Measurements from ENCODE around the gene KIRREL3. TPM values are rescaled to one million over a fixed set of nuclear protein-coding genes. Genes with fewer than 3 reads are reported as not detected.

Gene KIRREL3
- total and polyA plus RNA-seq, 2 donors (not counting 3 experiments of a cell fraction or from before 2014, with no cell fraction given): not detected

DNA sequence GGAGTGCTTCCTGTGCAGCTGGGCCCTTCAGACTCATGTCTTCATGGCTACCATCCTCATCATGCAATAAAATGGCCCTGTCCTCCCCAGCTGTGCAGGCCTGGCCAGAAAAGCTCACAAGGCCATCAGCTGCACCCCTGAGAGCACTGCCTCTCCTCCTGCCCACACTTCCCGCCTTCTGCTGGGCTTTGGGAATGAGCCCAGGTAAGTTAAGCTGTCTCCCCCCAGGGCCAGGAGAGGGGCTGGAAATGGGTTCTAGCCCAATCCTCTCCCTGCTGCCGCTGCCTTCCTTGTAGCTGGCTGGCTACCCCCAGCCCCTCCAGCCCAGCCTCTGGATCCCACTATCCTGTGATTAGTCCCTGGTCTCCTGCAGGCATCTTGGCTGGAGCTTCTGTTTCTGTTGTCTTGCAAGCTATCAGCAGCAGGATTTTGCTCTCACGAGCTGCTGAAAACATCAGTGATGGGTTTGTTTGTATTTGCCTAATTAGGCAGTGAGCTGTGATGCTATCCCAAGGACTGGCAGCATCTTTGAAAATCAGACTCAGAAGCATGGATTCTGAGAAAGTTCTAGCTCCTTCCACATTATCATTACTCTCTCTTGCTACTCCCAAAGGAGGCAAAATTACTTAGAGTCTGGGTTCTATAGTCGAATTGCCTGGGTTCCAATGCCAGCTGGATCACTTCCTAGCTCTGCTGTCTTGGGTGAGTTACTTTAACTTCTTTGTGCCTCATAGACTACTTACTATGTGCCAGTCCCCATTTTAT lies 476.9 kb downstream of the KIRREL3 start:
- no TSS peak for BruUV-seq (replicated peaks)

More for the DNA sequence above, 476.9 kb downstream of the KIRREL3 start:
- Histone ChIP-seq H3K4me1 (ENCODE audit: control insufficient read depth, extremely low read depth, insufficient read depth, low read length) (no peaks in the 10 kb centered on the region), H3K27me3 (ENCODE audit: control insufficient read depth in 2 of 2, insufficient read depth in 2 of 2, low read length in 2 of 2) (no peaks in the 10 kb centered on the region), H3K9me3 (replicated peaks; ENCODE audit: control insufficient read depth, insufficient read depth, low read length) (no peaks in the 10 kb centered on the region), H4K20me1 (replicated peaks; ENCODE audit: control insufficient read depth, extremely low read depth, insufficient read depth, low read length) (no peaks in the 10 kb centered on the region), H3K4me2 (ENCODE audit: insufficient read depth, low read length) (no peak overlapping the region), H3K36me3 (ENCODE audit: control insufficient read depth in 2 of 2, extremely low read depth in 1 of 2, insufficient read depth in 2 of 2, low read length in 2 of 2) (no peaks in the 10 kb centered on the region), H3K9ac (replicated peaks; ENCODE audit: extremely low read depth, insufficient read depth, low read length) (no peak overlapping the region), H3K27ac (ENCODE audit: insufficient read depth, low read depth, low read length) (no peak overlapping the region), H3K9me1 (replicated peaks; ENCODE audit: control insufficient read depth, extremely low read depth, insufficient read depth, low read length) (no peaks in the 10 kb centered on the region), H2AFZ (ENCODE audit: low read depth, low read length) (no peak overlapping the region), H3K4me3 (replicated peaks in 1 of 3; ENCODE audit: insufficient read depth in 1 of 3, low read depth in 1 of 3, low read length in 3 of 3) (no peak overlapping the region), H3K79me2 (ENCODE audit: control insufficient read depth, insufficient read depth, low read length) (no peaks in the 10 kb centered on the region)
- FAIRE-seq (no peak), DNase-seq (ENCODE audit: low read depth, low spot score) (no peak)
- intact Hi-C loops (cut with micrococcal nuclease): no loop called here
- CTCF ChIA-PET: interaction anchor here (1.6 kb wide), 1 partner anchor 43 kb away, joined by 7 read pairs; no protein-coding TSS in a partner anchor
- POLR2A ChIA-PET: no interaction called here
- dilution Hi-C loops (cut with MboI; ENCODE audit: extremely low pct_ligation_motif_present, low sequenced_read_pairs): no loop called here
- TF ChIP-seq, protein P1, sequence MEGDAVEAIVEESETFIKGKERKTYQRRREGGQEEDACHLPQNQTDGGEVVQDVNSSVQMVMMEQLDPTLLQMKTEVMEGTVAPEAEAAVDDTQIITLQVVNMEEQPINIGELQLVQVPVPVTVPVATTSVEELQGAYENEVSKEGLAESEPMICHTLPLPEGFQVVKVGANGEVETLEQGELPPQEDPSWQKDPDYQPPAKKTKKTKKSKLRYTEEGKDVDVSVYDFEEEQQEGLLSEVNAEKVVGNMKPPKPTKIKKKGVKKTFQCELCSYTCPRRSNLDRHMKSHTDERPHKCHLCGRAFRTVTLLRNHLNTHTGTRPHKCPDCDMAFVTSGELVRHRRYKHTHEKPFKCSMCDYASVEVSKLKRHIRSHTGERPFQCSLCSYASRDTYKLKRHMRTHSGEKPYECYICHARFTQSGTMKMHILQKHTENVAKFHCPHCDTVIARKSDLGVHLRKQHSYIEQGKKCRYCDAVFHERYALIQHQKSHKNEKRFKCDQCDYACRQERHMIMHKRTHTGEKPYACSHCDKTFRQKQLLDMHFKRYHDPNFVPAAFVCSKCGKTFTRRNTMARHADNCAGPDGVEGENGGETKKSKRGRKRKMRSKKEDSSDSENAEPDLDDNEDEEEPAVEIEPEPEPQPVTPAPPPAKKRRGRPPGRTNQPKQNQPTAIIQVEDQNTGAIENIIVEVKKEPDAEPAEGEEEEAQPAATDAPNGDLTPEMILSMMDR (IDR thresholded peaks at IDR 0.05; ENCODE audit: extremely low read depth in 1 of 2, insufficient read depth in 1 of 2, low read depth in 1 of 2, low read length in 2 of 2): no peak
- TF ChIP-seq JUN (IDR thresholded peaks at IDR 0.05; ENCODE audit: borderline replicate concordance, insufficient read depth, insufficient read length, low read depth): no peak
- no peak for TF ChIP-seq GATA2 (IDR thresholded peaks at IDR 0.05; ENCODE audit: insufficient read depth, insufficient read length, low read depth, low read length)
- no peak for TF ChIP-seq EZH2 (IDR thresholded peaks at IDR 0.05; ENCODE audit: borderline replicate concordance, low read depth, low read length, severe bottlenecking)
- TF ChIP-seq POLR2AphosphoS5 (IDR thresholded peaks at IDR 0.05; ENCODE audit: insufficient read depth, low read depth, low read length): no peak
- TF ChIP-seq, protein P2, sequence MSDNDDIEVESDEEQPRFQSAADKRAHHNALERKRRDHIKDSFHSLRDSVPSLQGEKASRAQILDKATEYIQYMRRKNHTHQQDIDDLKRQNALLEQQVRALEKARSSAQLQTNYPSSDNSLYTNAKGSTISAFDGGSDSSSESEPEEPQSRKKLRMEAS (IDR thresholded peaks at IDR 0.05; ENCODE audit: insufficient read depth, insufficient read length): no peak
- TF ChIP-seq MYC (IDR thresholded peaks at IDR 0.05; ENCODE audit: low read depth, low read length): no peak
- TF ChIP-seq POLR2A (IDR thresholded peaks at IDR 0.05; ENCODE audit: low read depth, low read length): no peak

Measured in endothelial cell of umbilical vein (primary cell).